Measurements from ENCODE around the gene TSGA10IP.
A peak's percentile ranks its signal among the peaks of the same experiment; 100 is the strongest.

The TSGA10IP gene

GRCh38 chr11:65958774-65959420 is 13.6 kb downstream of the TSGA10IP start:
- Histone ChIP-seq H3K9ac (ENCODE audit: insufficient read length, low read depth) (peak overlapping the region; percentile 58), H3K4me1 (ENCODE audit: insufficient read depth, insufficient read length) (peaks cover 6% of the 10 kb centered on the region), H3K9me3 (ENCODE audit: insufficient read depth, low read length) (no peaks in the 10 kb centered on the region), H3K36me3 (ENCODE audit: insufficient read depth, insufficient read length, low read length) (peaks cover 3% of the 10 kb centered on the region), H3K27me3 (ENCODE audit: insufficient read depth, insufficient read length) (no peaks in the 10 kb centered on the region), H3K4me3 (ENCODE audit: insufficient read length, low read depth) (no peak overlapping the region)
- DNase-seq (ENCODE audit: low read depth, low spot score) = no peak
- TF ChIP-seq YY1 (IDR thresholded peaks at IDR 0.05; ENCODE audit: insufficient read depth, insufficient read length) (no peak), ZNF274 (IDR thresholded peaks at IDR 0.05; ENCODE audit: low read depth, low read length) (no peak), SUZ12 (IDR thresholded peaks at IDR 0.05; ENCODE audit: extremely low read depth, insufficient read depth, insufficient read length) (no peak)

GRCh38 chr11:65960824-65961266 is 15.6 kb downstream of the TSGA10IP start:
- Histone ChIP-seq H3K27me3 (ENCODE audit: insufficient read depth, insufficient read length) (no peaks in the 10 kb centered on the region), H3K4me3 (ENCODE audit: insufficient read length, low read depth) (peak overlapping the region; percentile 95), H3K9ac (ENCODE audit: insufficient read length, low read depth) (peak overlapping the region; percentile 99), H3K4me1 (ENCODE audit: insufficient read depth, insufficient read length) (peaks cover 13% of the 10 kb centered on the region), H3K36me3 (ENCODE audit: insufficient read depth, insufficient read length, low read length) (peaks cover 22% of the 10 kb centered on the region), H3K9me3 (ENCODE audit: insufficient read depth, low read length) (no peaks in the 10 kb centered on the region)
- TF ChIP-seq ZNF274 (IDR thresholded peaks at IDR 0.05; ENCODE audit: low read depth, low read length) (no peak), YY1 (IDR thresholded peaks at IDR 0.05; ENCODE audit: insufficient read depth, insufficient read length) (no peak), SUZ12 (IDR thresholded peaks at IDR 0.05; ENCODE audit: extremely low read depth, insufficient read depth, insufficient read length) (no peak)
- no peak for DNase-seq (ENCODE audit: low read depth, low spot score)

- peak within 1 kb of the TSS; percentile 99 for H3K9ac ChIP-seq (ENCODE audit: insufficient read length, low read depth)
Observed at GRCh38 chr11:65961267-65962140, 16.2 kb downstream of the TSGA10IP start, which contains the start of gene SART1. SART1 (plus strand) TSS chr11:65961734; CDS start chr11:65961781, 47 bp downstream.

GRCh38 chr11:65962141-65962564 is 16.9 kb downstream of the TSGA10IP start:
- Histone ChIP-seq H3K27me3 (ENCODE audit: insufficient read depth, insufficient read length) (no peaks in the 10 kb centered on the region), H3K36me3 (ENCODE audit: insufficient read depth, insufficient read length, low read length) (peaks cover 35% of the 10 kb centered on the region), H3K9ac (ENCODE audit: insufficient read length, low read depth) (peak overlapping the region; percentile 99), H3K4me3 (ENCODE audit: insufficient read length, low read depth) (peak overlapping the region; percentile 95), H3K4me1 (ENCODE audit: insufficient read depth, insufficient read length) (peaks cover 14% of the 10 kb centered on the region), H3K9me3 (ENCODE audit: insufficient read depth, low read length) (no peaks in the 10 kb centered on the region)
- DNase-seq (ENCODE audit: low read depth, low spot score) = no peak
- TF ChIP-seq ZNF274 (IDR thresholded peaks at IDR 0.05; ENCODE audit: low read depth, low read length) = no peak
- TF ChIP-seq YY1 (IDR thresholded peaks at IDR 0.05; ENCODE audit: insufficient read depth, insufficient read length) = no peak
- no peak for TF ChIP-seq SUZ12 (IDR thresholded peaks at IDR 0.05; ENCODE audit: extremely low read depth, insufficient read depth, insufficient read length)

More at GRCh38 chr11:65961267-65962140, 16.2 kb downstream of the TSGA10IP start, which contains the start of gene SART1:
- Histone ChIP-seq H3K4me3 (ENCODE audit: insufficient read length, low read depth) (peak within 1 kb of the TSS; percentile 95), H3K36me3 (ENCODE audit: insufficient read depth, insufficient read length, low read length) (peaks cover 29% of the 10 kb centered on the region), H3K27me3 (ENCODE audit: insufficient read depth, insufficient read length) (no peaks in the 10 kb centered on the region), H3K9me3 (ENCODE audit: insufficient read depth, low read length) (no peaks in the 10 kb centered on the region), H3K4me1 (ENCODE audit: insufficient read depth, insufficient read length) (peaks cover 14% of the 10 kb centered on the region)
- TF ChIP-seq SUZ12 (IDR thresholded peaks at IDR 0.05; ENCODE audit: extremely low read depth, insufficient read depth, insufficient read length) (no peak), YY1 (IDR thresholded peaks at IDR 0.05; ENCODE audit: insufficient read depth, insufficient read length) (no peak), ZNF274 (IDR thresholded peaks at IDR 0.05; ENCODE audit: low read depth, low read length) (no peak)
- peak; percentile 98 for DNase-seq (ENCODE audit: low read depth, low spot score)

GRCh38 chr11:65964906-65965305 is 19.6 kb downstream of the TSGA10IP start:
- TF ChIP-seq ZNF274 (IDR thresholded peaks at IDR 0.05; ENCODE audit: low read depth, low read length) = no peak
- no peak for TF ChIP-seq YY1 (IDR thresholded peaks at IDR 0.05; ENCODE audit: insufficient read depth, insufficient read length)
- no peak for TF ChIP-seq SUZ12 (IDR thresholded peaks at IDR 0.05; ENCODE audit: extremely low read depth, insufficient read depth, insufficient read length)
- Histone ChIP-seq H3K36me3 (ENCODE audit: insufficient read depth, insufficient read length, low read length) (peaks cover 62% of the 10 kb centered on the region), H3K27me3 (ENCODE audit: insufficient read depth, insufficient read length) (no peaks in the 10 kb centered on the region), H3K9ac (ENCODE audit: insufficient read length, low read depth) (no peak overlapping the region), H3K4me1 (ENCODE audit: insufficient read depth, insufficient read length) (peaks cover 11% of the 10 kb centered on the region), H3K4me3 (ENCODE audit: insufficient read length, low read depth) (no peak overlapping the region), H3K9me3 (ENCODE audit: insufficient read depth, low read length) (no peaks in the 10 kb centered on the region)
- no peak for DNase-seq (ENCODE audit: low read depth, low spot score)

GRCh38 chr11:65965986-65966762 is 20.9 kb downstream of the TSGA10IP start:
- TF ChIP-seq SUZ12 (IDR thresholded peaks at IDR 0.05; ENCODE audit: extremely low read depth, insufficient read depth, insufficient read length) = no peak
- no peak for TF ChIP-seq ZNF274 (IDR thresholded peaks at IDR 0.05; ENCODE audit: low read depth, low read length)
- TF ChIP-seq YY1 (IDR thresholded peaks at IDR 0.05; ENCODE audit: insufficient read depth, insufficient read length) = no peak
- Histone ChIP-seq H3K4me1 (ENCODE audit: insufficient read depth, insufficient read length) (peaks cover 11% of the 10 kb centered on the region), H3K4me3 (ENCODE audit: insufficient read length, low read depth) (no peak overlapping the region), H3K27me3 (ENCODE audit: insufficient read depth, insufficient read length) (no peaks in the 10 kb centered on the region), H3K36me3 (ENCODE audit: insufficient read depth, insufficient read length, low read length) (peaks cover 68% of the 10 kb centered on the region), H3K9me3 (ENCODE audit: insufficient read depth, low read length) (no peaks in the 10 kb centered on the region), H3K9ac (ENCODE audit: insufficient read length, low read depth) (no peak overlapping the region)
- no peak for DNase-seq (ENCODE audit: low read depth, low spot score)
